ENCODE data around the gene FHAD1. TPM values are rescaled to one million over a fixed set of nuclear protein-coding genes. Genes with fewer than 3 reads are reported as not detected.

FHAD1 gene
- total RNA-seq, 1 donor from 2014 or later: 0.32 TPM

DNA sequence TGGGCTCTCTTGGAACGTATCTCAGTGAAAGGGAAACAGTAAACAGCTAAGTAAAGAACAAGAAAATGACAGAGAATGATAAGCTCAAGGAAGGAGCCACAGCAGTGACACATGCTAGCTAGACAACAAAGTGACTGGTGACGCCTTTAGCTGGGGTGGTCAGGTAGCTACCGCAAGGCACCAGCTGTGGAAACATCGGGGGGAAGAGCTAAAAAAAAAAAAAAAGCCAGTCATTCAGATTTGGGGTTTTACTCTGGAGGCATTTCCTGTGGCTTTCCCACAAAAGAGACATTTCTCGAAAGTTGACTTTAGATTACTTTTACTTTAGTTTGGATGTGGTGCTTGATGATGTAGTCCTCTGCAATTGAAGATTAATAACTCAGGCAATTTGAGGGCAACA, 2.1 kb downstream of the FHAD1 start:
- no peak for ATAC-seq

DNA sequence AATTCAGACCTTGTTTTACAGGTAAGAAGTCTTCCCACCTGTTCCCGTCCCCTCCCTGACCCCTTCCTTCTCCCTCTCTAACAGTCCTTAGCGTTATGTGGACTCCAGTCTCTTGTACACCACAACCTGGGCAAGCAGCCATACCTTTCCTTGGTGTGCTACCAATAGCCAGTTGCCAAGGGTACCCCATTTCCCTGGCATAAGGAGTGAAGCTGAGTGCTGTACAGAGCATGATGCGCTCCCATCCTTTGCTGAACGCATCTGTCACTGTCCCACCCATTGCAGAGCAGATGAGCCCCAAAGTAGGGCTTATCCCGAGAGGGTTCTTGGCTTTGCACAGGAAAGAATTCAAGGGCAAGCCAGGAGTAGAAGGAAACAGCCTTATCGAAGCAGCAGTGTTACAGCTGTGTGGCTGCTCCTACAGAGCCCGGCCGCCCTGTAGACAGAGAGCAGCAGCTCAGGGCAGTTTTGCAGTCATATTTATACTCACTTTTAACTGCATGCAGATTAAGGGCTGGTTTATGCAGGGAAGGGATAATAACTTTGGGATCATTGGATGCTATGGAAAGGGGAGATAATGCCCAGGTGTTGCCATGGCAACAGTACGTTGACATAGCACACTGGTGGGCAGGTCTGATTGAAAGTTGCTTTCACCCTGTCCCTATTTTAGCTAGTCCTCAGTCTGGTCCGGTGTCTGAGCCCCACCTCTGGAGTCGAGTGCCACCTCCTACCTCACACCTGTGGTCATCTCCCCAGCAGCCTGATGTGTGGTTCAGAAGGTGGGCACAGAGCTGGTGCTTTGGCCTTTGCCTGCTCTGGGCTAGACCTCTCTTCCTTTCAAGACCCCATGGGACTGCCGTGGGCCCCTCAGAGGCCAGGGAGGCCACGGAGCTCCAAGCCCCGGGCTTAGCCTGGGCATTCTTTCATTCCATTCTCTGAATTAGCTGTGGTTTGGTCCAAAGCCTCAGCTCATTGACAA, 5.1 kb downstream of the FHAD1 start:
- ATAC-seq: no peak

DNA sequence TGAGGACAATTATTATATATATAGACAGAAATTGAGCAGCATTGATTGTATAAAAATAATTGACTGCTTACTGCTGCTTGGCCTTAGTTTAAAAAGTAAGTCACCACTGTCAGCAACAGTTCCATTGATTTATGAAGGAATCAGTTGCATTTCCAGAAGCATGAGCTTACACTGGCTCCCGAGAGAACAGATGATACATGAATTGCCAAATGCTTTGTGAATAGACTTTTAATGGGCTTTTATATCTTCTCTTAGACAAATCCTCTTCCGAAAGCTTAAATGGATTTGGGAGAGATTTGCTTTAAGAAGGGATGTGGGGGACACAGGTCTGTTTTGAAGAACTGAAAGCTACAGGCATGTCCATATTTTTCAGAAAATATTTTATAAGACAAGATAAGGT, 7.5 kb downstream of the FHAD1 start:
- no peak for ATAC-seq

DNA sequence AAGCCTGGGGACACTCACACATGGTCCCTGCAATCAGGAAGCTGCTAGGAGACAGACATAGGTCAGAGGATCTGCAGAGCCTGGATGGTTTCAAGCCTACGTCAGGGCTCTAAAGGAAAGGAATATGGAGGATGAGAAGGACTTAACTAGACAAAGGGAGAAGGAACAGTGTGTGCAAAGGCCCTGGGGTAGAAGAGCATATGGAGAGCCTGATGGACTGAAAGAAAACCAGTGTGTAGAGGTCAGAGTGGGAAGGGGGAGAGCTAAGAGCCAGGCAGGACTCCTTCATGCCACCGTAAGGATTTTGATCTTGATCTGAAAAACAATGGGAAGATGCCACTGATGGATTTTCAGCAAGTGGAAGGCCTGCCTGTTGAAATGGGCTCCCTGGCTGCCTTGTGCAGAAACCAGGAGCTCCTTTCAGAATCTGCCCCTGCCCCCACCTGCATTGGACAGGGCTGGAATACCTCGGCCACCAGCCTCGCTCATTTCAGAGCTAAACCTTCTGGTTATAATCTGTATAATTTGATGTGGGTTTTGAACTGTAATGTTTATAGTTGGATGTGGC, 8.6 kb downstream of the FHAD1 start:
- ATAC-seq: no peak

DNA sequence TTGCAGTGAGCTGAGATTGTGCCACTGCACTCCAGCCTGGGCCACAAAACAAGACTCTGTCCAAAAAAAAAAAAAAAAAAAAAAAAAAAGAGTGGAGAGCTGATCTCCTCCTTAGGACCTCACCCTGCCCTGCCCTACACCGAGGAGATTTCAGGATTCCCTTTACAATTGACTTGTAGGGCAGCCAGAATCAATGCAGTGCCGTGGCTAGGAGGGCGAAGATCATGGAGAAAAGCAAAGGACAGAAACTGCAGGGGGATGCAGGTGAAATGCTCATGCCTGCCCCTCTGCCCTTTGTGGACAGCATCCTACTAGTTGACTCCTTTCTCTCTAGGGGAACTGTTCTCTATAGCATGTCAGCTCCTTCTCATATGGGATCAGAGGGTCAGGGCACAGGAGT, 9.6 kb downstream of the FHAD1 start:
- ATAC-seq: no peak

DNA sequence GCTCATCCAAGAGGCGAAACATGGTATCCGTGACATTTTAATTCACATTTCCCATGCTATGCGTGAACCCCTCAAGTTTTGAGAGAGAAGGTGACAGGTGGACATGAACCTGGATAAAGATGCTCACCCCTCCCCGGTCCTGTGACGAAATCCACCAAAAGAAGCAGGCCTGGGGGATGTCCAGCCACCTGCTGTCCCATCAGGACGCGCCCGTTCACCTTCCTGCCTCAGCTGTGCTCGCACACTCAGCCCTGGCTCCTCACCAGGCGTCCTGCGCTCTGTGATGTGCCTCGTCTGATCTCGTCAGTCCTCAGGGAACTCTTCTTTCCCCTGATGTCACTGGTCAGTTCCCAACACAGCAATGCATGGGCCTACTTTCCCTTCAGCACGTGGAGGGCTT, 10.3 kb downstream of the FHAD1 start:
- no peak for ATAC-seq

DNA sequence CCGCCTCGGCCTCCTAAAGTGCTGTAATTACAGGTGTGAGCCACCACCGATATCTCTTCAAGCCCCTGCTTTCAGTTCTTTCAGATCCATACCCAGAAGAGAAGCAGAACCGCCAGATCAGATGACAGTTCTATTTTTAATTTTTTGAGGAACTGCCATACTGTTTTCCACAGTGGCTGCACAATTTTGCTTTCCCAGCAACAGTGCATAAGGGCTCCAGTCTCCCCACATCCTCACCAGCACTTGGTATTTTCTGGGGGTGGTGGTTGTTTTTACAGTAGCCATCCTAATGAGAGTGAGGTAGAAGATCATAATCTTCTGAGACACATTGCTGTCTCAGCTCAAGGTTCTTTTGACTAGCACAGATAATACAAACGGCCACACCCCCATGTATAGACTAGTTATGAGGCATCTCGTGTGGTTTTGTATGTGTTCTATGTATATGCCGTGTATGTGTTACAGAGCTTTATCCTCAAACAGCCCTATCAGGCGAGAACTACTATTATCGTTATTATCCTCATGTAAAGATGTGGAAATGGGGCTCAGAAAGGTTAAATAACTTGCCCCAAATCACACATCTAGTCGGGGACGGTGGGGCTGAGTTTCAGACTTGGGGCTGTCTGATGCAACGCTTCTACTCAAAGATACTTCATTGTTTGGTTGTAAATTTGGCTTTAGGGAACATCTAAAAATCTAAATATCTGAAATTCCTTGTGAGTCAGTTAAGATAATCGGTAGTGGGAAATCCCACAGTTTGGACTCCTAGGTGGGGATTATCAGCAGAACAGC, 12.0 kb downstream of the FHAD1 start:
- no peak for ATAC-seq

DNA sequence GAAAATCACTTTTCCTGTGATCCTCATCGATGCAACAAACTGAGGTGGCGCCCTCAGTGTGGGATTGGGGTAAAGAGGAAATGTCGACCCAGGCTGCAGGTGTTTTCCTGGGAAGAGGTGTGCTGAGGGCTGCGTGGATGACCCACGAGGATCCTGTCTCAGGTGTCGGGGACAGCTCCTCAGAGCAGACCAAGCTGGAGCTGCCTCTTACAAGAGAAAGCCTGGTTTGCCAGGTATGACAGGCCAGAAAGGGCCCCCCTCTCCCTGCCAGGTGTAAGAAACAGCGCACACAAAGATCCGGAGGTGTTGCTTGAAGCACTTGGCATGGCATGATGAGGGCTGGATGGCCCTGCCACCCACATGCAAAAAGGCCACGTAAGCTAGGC, 12.6 kb downstream of the FHAD1 start:
- no peak for ATAC-seq

DNA sequence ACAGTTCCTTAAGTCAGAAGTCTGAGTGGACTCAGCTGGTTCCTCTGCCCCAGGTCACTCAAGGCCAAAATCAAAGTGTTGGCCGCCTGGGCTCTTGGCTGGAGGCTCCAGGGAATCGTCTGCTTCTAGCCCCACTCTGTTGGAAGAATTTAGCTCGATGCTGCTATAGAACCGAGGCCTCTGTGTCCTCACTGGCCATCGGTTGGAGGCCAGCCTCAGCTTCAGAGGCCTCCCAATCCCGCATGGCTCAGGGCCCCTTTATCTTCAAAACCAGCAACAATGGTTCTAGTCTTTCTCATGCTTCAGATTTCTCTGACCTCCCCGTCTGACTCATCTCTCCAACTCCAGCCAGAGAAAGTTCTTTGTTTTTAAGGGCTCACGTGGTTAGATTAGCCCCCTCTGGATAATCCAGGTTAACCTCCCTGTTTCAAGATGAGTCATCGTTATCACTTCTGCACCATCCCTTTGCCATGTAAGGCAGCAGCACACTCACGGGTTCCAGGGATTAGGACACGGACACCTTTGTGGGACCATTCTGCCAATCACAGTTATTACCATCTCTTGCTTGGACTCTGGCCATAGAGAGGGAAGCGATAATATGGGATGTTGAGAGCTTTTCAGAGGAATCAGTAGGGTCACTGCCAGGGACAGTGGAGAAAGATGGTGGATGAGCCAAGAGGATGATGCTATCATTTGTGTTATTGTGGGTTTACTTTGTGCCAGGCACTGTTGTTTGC, 13.6 kb downstream of the FHAD1 start:
- peak; percentile 56 for ATAC-seq

DNA sequence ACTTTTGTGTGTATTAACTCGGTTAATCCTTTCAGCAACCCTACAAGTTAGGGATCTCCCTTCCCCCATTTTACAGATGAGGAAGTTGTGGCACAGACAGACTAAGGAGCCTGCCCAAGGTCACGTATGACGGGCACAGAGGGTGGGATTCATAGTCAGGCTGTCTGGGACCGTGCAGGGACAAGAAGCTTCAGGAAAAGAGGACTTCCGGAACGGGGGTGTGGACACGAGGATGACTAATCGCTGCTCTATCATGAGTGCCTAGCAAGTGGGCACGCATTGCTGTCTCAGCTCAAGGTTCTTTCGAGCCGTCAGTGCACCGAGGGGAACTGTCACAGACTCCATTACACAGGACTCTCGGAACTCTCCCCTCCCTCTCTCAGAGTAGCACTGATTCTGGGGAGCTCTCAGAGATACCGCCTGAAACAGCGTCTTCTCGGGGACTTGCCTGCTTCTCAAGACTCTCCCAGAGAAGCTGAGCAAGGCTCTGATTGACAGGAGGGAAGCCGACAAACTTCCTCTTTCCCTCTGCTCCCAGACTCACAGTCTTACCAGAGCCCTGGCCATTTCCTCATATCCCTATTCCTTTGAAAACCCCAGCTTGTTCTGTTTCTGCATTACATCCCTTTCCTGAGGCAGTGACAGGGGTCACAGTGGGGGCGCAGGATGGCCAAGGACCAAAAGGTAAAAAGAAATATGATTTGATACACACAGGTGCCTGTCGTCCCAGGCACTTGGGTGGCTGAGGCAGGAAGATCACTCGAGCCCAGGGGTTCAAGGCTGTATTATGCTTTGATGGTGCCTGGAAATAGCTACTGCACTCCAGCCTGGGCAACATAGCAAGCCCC, 14.4 kb downstream of the FHAD1 start:
- ATAC-seq: peak; percentile 68

DNA sequence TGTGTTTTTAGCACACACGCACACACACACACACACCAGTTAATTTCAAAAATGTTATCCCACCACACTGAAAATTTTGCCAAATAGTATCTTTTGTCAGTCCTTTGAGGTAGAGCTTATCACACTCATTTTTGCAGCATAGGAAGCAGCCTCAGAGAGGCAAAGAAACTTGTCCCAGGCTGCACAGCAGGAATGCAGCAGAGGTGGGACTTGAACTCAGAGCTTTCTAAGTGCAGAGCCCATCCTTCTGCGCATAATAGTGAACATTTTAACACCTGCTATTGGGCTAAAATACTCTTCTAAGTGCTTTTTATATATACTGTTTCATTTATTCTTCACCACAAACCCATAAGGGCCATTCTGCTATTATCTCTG, 15.0 kb downstream of the FHAD1 start:
- no peak for ATAC-seq

DNA sequence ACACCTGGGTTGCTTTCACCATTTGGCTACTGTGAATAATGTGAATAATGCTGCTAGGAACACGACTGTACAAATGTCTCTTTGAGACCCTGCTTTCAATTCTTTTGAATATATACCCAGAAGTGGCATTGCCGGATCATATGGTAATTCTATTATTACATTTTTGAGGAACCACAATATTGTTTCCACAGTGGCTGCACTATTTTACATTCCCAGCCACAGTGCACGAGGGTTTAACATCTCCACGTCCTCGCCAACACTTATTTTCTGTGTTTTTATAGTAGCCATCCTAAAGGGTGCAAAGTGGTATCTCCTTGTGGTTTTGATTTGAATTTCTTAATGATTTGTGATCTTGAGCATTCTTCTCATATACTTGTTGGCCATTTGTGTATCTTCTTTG, 15.7 kb downstream of the FHAD1 start:
- ATAC-seq: no peak

DNA sequence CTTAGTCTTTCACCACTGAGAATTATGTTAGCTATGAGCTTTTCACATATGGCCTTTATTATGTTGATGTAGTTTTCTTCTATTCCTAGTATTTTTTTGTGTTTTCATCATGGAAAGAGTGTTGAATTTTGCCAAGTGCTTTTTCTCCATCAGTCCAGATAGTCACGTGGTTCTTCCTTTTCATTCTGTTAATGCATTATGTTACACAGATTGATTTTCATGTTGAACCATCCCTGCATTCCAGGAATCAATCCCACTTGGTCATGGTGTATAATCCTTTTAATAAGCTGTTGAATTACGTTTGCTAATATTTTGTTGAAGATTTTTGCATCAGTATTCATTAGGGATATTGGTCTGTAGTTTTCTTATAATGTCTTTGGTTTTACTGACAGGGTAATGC, 17.7 kb downstream of the FHAD1 start:
- ATAC-seq: no peak

DNA sequence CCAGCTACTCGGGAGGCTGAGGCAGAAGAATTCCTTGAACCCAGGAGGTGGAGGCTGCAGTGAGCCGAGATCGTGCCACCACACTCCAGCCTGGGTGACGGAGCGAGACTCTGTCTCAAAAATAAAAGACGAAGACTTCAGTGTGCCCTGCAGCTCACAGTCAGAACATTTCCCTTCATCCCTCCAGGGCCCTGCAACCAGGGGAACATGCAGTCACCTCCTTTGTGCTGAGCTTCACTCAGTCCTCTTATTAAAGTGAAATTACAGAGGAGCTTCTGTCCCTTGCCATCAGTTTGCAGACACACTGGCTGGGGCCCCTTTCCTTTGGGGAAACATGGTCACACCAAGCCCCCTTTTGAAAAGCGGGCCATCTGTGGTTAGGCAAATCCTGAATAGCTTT, 24.2 kb downstream of the FHAD1 start:
- no peak for ATAC-seq

DNA sequence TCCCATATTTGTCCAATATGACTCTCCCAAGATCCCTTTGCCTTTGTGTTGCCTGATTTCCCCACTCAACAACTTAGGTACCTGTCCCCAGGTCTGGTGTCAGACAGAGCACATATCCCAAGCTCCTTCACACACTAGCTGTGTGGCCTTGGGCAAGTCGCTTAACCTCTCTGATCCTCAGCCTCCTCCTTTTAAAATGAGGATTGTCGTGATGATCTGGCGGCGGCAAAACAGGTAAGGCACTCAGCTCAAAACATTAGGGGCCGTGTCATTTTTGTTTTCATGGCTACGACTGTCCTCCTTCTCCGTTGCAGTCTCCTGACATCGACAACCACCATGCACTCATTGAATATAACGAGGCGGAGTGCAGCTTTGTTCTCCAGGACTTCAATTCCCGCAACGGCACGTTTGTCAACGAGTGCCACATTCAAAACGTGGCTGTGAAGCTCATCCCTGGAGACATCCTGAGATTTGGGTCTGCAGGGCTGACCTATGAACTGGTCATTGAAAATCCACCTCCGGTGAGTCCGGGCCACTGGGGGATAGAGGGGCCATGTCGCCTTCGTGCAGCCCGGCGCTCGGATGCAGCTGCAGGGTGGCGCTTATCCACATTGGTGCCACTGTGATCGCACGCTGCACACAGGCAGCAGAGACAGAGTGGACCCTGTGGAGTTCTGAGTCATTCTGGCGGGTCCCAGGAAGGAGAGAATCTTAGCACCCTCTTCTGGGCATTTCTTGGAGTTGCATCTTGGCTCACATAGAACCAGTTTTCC, 25.2 kb downstream of the FHAD1 start:
- ATAC-seq: peak; percentile 93

DNA sequence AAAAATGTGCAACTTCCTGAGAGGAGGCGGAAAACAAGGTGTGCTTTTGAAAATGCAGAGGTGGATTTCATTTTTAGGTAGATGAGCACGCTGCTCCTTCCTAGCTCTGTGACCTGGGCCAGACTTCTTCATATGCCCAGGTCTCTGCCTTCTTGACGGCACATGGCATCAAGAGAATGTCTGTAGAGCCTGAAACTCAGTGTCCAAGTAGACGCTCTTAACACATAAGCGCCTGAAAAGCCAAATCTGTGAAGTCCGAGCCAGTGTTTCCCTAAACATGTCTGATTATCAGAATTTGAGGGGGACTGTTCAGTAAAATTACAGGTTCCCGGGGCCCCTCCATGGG, 25.7 kb downstream of the FHAD1 start:
- no peak for ATAC-seq

DNA sequence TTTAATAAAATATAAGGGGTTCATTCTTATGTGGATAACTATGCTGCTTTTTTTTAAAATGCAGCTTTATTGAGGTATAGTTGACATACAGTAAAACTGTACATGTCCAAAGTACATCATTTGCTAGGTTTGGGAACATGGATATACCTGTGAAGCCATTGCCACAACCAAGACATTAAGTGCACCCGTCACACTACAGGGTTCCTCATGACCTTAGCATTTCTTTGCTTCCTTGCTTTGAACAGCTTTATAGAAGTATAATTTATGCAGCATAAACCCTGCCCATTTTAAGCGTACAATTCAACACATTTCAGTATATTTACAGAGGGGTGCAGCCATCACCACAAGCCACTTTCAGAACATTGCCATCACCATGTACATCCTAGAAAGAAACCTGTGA, 26.3 kb downstream of the FHAD1 start:
- no peak for ATAC-seq

DNA sequence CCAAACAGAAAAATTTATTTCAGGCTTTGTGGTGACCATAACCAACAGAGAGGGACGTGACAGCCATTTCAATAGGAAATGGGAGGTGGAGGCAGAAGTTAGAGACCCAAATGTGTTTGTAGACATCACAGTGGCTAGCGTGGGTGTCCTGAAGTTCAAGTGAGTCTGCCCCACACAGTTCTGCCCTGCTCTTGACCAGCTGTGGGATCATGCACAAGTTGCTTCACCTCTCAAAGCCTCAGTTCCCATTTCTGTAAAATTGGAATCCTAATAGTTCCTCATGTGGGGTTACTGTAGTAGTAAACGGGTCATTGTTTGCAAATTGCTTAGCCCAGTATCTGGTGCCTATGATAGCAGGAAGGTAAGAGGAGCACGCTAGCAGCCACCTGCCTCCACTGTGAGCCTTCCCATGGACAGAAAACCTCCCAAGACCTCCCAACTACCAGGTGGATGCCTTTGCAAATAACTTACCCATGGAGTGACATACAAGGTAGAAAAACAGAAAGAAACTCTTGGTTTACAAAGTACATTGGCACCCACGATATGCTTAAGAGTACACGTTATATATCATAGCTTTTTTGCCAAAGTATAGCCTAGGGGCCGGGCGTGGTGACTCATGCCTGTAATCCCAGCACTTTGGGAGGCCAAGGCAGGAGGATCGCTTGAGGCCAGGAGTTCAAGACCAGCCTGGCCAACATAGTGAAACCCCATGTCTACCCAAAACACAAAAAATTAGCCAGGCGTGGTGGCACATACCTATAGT, 29.1 kb downstream of the FHAD1 start:
- ATAC-seq: no peak

DNA sequence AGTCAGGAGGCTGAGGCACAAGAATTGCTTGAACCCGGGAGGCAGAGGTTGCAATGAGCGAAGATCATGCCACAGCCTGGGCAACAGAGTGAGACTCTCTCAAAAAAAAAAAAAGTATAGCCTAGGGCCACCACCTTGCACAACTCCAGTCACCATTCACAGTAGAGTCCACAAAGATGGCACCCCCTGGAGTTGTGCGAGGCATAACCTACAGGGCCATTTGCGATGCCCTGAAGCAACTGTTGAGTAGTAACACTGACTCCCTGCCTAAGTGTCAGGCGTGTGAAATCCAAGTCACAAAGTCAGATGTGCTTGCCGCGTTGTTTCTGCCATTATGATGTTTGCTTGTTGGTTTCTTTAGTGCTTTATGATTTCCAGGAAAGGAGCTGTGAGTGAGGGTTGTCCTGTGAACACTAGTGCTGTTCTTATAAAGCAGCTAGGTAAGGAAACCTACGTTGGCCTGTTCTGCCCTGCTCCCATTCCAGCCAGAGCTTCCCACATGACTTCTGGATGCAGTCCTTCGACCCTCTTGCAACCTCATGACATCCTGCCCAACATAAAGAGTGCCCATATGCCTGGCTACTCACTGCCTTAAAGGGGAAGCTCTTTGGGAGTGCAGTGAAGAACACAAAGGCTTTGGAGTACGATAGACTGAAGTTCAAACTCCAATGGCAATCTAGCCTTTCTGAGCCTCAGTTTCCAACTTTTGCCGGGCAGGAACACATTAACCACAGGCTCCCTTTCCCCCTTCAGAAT, 29.8 kb downstream of the FHAD1 start:
- no peak for ATAC-seq

DNA sequence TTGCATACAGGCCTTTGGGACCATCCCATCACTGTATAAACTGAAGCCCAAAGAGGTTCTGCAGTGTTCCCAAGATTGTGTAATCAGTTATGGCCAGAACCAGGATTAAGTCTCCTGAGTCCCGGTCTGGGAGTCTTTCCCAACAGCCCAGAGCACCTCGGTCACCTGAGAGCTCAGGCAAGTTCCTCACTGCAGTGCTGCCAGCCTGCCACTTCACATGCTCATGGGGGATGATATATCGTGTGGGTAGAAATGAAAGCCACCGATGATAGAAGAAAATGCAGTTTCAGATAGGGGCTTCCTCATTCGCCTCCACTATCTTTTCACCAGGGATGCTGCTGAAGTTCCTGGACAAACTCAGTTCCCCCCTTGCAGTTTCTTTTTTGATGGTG, 30.4 kb downstream of the FHAD1 start:
- no peak for ATAC-seq

Measured in esophagus mucosa (tissue), 1 donor.